BJ (cell line): ENCODE data around the gene ANGPTL8. TPM values are rescaled to one million over a fixed set of nuclear protein-coding genes. Genes with fewer than 3 reads are reported as not detected.

Experiments
- CTCF ChIA-PET: fragments of 350-600 bp; formaldehyde crosslinking; extraction: SDS; loops from one replicate; lab custom pipeline; 2021; ENCODE audit warnings: antibody characterized with exemption, inconsistent platforms; lab: Yijun Ruan, JAX
- POLR2A ChIA-PET: fragments of 300-600 bp; sonication (Branson Sonifier 250); formaldehyde crosslinking; extraction: SDS; loops from one replicate; lab custom pipeline; 2021; ENCODE audit warnings: antibody characterized with exemption; lab: Charles Lee
- DNase-seq: peaks from one replicate; pipeline ENCODE4 v3.0.0-alpha.2; 2011; ENCODE audit warnings: low read depth
- H3K27me3 ChIP-seq: 2 replicates; pipeline ENCODE4 v1.6.0; 2011; ENCODE audit warnings: low read length; ENCODE audit not compliant: control insufficient read depth, insufficient read depth
- H3K36me3 ChIP-seq: 2 replicates; pipeline ENCODE4 v1.5.1; 2011; ENCODE audit warnings: low read length; ENCODE audit not compliant: control insufficient read depth, insufficient read depth
- H3K4me3 ChIP-seq: 2 replicates; pipeline ENCODE4 v1.5.1; 2011; ENCODE audit warnings: low read depth, mild to moderate bottlenecking, control low read depth, low read length
- polyA plus RNA-seq: library from polyadenylated mRNA; depleted of rRNA; stranded (reverse); fragments of >200 nt; gene quantifications from 2 replicates; pipeline ENCODE4 v1.2.3, GENCODE V29; 2011
- TF ChIP-seq, protein P1 (sequence below): IDR thresholded peaks from 2 replicates; pipeline ENCODE4 v1.5.1; 2011; ENCODE audit warnings: low read depth, mild to moderate bottlenecking, control low read depth, inconsistent platforms, low read length, moderate library complexity; ENCODE audit not compliant: insufficient read depth

The ANGPTL8 gene
- polyA plus RNA-seq, 1 experiment: not detected

DNA sequence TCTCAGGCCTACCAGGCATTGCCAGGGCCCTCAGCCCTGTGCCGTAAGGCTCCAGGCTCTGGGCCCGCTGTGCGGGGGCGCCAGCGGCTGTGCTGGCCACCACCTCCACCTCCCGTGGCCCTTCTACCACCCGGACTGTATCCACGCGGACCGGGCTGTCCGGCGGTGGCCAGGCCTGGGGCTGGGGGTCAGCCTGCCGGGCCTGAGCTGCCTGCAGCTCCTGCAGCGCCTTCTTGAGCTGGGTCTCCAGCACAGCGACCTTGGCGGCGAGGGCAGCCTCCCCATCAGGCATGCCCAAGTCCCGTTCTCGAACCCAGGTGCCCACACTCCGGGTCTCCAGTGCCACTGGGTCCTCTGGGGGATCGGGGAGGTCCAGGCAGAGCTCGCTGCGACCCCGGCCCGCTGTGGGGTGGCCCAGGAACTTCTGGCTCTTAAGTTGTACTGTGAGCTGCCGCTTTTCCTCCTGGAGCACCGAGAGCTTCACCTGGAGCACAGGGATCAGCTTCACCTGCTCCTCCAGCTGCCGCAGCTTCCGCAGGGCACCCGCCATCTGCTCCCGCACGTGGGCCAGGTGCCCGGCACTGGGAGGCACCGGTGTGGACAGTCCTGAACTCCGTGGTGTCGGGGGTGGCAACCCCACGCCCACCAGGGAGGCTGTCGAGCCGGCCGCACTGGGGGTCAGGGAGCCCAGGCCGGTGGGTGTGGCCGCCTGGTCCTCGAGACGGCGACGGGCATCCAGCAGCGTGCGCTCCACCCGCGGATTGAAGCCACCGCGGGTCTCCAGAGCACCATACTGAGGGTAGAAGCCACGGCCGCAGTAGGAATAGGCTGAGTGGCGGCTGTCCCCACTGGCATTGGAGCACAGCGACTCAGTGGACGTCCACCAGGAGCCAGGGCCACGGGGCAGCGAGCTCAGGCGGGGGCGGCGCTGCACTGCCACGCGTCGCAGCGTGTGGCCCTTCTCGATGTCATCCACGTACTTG, 46.2 kb upstream of the ANGPTL8 start:
- ChIA-PET CTCF (interaction anchor here (1.0 to 1.6 kb wide), 3 partner anchors 24 to 56 kb away, joined by 3 to 5 read pairs (median 4); partner anchors contain the start of gene SPC24), POLR2A (no interaction called here)
- peaks cover 31% of the 10 kb centered on the region for H3K36me3 ChIP-seq
- TF ChIP-seq, protein P1, sequence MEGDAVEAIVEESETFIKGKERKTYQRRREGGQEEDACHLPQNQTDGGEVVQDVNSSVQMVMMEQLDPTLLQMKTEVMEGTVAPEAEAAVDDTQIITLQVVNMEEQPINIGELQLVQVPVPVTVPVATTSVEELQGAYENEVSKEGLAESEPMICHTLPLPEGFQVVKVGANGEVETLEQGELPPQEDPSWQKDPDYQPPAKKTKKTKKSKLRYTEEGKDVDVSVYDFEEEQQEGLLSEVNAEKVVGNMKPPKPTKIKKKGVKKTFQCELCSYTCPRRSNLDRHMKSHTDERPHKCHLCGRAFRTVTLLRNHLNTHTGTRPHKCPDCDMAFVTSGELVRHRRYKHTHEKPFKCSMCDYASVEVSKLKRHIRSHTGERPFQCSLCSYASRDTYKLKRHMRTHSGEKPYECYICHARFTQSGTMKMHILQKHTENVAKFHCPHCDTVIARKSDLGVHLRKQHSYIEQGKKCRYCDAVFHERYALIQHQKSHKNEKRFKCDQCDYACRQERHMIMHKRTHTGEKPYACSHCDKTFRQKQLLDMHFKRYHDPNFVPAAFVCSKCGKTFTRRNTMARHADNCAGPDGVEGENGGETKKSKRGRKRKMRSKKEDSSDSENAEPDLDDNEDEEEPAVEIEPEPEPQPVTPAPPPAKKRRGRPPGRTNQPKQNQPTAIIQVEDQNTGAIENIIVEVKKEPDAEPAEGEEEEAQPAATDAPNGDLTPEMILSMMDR: no peak
- DNase-seq: no peak
- H3K4me3 ChIP-seq: no peak overlapping the region
- H3K27me3 ChIP-seq: no peaks in the 10 kb centered on the region

DNA sequence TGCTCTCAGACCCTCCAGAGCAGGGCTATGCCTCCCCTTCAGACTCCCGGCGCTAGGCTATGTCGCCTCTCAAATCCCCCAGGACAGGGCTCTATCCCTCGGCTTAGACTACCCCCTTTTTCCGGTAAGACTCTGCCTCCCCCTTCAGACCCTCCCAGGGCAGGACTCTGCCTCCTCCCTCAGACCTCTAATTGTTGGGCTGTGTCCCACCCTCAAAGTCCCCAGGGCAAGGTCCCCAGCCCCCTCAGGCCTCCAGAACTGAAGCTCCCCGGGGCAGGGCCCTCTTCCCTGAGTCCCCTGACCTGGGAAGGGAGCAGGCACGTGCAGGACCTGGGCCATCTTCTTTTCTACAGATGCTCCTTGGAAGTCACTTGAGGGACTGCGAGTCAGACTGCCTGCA, 45.2 kb upstream of the ANGPTL8 start:
- no peaks in the 10 kb centered on the region for H3K27me3 ChIP-seq
- H3K4me3 ChIP-seq: peak overlapping the region; percentile 99
- ChIA-PET CTCF (interaction anchor here (1.0 to 2.0 kb wide), 3 partner anchors 25 to 57 kb away, joined by 3 to 7 read pairs (median 4); partner anchors contain the start of gene SPC24), POLR2A (no interaction called here)
- H3K36me3 ChIP-seq: peaks cover 28% of the 10 kb centered on the region
- TF ChIP-seq, protein P1: no peak
- DNase-seq: no peak

DNA sequence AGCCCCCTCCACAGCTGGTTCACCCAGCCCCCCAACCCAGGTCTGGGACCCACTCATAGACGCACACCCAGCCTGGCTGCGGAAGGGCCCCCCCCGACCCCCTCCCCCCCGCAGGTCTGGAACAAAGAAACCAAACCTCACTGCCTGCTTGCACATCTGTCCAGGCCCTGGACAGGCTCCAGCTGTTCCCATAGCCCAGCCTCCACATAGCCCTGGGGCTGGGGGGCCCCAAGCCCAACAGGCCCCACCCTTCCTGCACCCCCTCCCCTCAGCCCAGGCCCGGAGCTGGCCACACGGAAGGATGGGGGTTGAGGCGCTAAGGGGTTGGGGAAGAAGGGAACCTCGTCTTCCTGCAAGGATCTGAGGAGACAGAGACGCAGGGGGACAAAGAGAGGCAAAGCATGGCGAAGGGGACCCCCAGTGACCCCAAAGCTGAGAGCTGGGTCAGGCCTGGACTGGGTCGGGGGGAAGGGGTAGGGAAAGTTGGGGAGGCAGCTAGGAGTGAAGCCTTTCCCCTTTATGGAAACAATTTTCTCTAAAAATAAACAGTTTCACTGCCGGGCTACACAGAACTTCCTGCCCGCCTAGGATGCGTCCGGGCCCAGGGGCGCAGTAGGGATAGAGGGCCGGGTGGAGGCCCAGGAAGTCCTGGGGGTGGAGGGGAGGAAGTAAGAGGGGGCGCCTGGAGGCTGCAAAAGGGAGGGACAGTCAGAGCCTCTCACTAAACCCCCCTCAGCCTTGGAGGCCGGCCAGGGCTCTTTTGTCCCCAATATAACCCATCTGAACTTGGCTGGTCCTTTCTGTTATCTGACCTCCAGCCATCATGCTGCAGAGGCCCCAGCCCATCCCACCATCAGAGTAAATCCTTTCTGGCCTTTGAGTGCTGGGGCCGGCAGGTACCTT, 44.5 kb upstream of the ANGPTL8 start:
- no peak for DNase-seq
- TF ChIP-seq, protein P1: no peak

DNA sequence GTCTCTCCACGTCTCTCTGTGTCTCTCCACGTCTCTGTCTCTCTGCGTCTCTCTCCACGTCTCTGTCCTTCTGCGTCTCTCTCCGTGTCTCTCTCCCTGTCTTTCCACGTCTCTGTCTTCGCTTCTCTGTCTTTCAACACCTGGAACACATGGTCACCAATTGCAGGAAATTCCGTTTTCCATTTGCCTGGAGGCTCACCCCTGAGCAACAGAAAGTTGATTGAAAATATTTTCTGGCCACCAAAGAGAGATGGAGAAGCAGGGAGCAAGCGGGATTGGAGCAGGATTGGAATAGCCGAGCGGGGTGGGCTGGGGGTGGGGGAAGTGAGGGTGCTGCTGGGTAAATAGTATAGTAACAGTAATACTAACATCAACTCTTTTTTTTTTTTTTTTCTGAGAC, 43.7 kb upstream of the ANGPTL8 start:
- Histone ChIP-seq H3K36me3 (peaks cover 27% of the 10 kb centered on the region), H3K27me3 (no peaks in the 10 kb centered on the region), H3K4me3 (peak overlapping the region; percentile 99)
- TF ChIP-seq, protein P1: no peak
- CTCF ChIA-PET: interaction anchor here (2.0 kb wide), 1 partner anchor 58 kb away, joined by 7 read pairs; no protein-coding TSS in a partner anchor
- POLR2A ChIA-PET: no interaction called here
- no peak for DNase-seq

More for the DNA sequence above, 44.5 kb upstream of the ANGPTL8 start:
- POLR2A ChIA-PET: no interaction called here
- Histone ChIP-seq H3K27me3 (no peaks in the 10 kb centered on the region), H3K36me3 (peaks cover 27% of the 10 kb centered on the region), H3K4me3 (peak overlapping the region; percentile 99)
- CTCF ChIA-PET: interaction anchor here (1.0 to 2.0 kb wide), 3 partner anchors 26 to 57 kb away, joined by 3 to 7 read pairs (median 4); partner anchors contain the start of gene SPC24
